Measurements from ENCODE around the gene HIPK2.
"Not testable (repeated sequence)": the region's sequence is repeated elsewhere in the genome, so short reads cannot be mapped to it uniquely, and the experiment has no call there.

The HIPK2 gene

GRCh38 chr7:139691253-139691781 is 86.5 kb downstream of the HIPK2 start:
- no peak for DNase-seq

DNA sequence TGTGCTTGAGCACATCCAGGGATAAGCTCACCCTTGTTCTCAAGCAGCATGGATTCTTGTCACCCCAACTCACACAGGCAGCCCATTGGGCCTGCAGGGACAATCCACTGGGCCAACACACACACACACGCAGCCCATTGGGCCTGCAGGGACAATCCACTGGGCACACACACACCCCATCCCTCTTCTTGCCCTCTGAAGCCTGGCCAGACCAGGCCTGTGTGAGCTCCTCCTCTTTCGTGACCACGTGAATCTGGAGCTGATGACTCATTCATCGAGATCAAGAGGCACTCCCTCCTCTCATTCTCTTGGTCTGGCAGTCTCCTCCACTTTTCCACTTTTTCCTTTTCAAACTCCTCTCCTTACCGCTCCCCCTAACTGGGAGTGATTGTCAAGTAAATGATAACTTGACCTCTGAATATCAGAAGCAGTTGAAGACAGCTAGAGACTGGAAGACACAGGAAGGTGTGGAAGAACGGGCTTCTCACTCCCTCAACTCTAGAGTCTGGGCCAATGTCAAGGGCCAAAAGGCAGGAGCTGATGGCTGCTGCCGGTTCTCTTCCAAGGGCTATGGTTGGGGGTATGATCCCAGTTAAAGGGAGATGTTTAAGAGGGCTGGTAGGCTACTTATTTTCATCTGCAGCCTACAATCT is 89.7 kb downstream of the HIPK2 start:
- no peak for DNase-seq

- no peak for DNase-seq
Measured at GRCh38 chr7:139687211-139687954, 90.4 kb downstream of the HIPK2 start.

GRCh38 chr7:139683137-139683921 is 94.5 kb downstream of the HIPK2 start:
- no peak for DNase-seq

DNA sequence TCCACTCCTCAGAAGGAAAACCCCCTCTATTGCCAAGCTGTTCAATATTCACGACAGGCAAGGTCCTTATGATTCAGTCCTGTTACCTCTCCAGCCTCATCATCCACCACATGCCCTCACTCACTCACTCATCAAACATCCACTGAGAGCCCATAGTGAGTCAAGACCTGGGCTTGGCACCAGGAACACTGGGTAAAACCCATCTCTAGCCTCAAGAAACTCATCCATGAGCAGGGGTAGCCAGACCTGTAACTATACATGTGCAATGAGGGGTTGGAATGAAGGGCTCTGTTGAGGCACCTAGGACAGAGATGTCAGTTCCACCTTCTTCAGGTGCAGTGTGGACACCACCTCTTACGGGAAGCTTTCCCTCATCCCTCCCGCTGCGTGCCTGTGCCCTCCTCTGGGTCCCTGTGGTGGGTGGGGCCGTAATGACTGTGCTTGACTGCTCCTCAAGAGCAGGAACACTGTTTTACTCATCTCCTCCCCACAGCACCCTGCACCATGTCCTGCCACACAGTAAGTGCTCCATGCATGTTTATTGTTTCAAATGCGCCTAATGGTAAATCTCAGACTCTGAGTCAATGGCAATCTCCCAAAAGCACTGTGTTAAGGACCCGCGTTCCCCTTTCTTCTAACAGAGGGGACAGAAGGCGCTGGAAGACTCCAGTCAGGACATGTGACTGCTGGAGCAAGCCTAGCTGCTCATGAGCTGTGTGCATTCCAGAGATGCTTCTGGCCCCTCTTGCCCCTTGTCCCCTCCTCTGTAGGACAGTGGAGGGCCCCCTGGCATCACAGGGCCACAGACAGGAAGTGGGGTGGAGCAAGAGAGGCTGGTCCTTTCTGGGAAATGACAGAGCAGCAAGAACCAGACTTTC is 95.4 kb downstream of the HIPK2 start:
- DNase-seq, result no peak

GRCh38 chr7:139681812-139682135 is 96.0 kb downstream of the HIPK2 start:
- no peak for DNase-seq

DNA sequence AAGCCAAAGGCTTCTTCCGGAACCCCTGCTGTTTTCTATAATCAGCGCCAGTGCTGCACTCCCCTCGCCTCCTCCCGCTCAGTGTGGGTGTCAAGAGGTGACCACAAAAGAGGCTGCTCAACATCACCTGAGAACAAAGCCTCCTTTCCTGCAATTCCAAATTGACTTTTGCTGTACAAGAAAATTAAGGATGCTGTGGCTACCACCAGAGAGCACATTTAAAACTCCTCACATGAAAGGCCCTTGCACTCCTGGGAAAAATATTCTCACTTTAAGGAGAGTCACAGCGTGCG is 96.4 kb downstream of the HIPK2 start:
- no peak for DNase-seq

- DNase-seq, result peak; percentile 25
Measured at GRCh38 chr7:139680676-139681462, 96.9 kb downstream of the HIPK2 start.

DNA sequence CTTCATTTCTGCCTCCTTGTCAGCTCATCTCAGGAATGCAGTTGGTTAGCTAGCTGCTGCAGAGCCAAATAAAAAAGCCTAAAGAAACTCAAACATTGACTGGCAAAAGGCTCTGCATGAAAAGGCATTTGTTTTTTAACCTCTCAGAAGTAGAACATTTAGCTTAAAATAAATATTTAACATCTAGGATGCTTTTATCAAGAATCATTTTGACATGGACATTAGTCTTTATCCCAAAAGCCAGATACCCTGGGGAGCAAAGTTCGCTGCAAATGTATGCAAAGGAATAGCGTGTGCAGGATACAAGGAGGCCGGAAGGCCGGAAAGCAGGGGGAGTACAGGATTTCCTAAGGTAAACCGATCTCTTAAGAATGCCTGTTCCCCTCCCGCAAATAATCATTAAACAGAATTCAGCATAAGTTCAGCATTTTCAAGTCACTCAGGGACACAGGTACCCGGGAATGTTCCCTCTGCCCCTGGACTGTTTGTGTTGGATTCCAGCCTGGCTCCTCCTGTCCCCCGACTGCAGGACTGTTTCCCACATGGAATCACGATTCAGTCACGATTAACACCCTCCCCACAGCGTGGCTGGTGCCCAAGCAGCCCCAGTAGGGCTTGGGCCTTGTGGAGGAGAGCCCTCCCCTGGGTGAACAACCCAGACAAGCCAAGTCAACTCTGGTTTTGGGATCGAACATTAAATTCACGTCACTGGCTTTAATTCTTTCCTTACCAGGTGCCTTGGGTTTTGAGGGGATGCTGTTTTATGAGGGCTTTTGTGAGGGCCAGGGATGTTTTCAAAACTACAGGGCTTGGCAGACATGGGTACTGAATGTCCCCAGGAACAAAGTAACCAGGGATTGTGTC is 97.8 kb downstream of the HIPK2 start:
- DNase-seq, result no peak

DNA sequence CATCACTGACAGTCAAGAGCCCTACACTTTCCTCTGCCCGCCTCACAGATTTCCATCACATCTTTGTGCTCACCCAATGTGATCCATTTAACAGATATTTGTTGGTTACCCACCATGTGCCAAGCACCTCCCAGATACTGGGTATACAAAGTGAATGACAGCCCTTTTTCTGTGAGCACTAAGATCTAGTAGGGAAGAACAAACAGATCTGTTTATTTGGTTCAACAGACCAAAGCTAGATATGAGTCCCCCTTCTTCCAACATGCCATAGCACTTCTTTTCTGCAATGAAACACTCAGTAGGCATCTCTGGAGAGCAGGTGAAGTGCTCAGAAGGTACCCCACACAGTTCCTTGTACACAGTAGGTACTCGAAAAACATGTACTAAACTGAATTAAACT is 101.4 kb downstream of the HIPK2 start:
- no peak for DNase-seq

DNA sequence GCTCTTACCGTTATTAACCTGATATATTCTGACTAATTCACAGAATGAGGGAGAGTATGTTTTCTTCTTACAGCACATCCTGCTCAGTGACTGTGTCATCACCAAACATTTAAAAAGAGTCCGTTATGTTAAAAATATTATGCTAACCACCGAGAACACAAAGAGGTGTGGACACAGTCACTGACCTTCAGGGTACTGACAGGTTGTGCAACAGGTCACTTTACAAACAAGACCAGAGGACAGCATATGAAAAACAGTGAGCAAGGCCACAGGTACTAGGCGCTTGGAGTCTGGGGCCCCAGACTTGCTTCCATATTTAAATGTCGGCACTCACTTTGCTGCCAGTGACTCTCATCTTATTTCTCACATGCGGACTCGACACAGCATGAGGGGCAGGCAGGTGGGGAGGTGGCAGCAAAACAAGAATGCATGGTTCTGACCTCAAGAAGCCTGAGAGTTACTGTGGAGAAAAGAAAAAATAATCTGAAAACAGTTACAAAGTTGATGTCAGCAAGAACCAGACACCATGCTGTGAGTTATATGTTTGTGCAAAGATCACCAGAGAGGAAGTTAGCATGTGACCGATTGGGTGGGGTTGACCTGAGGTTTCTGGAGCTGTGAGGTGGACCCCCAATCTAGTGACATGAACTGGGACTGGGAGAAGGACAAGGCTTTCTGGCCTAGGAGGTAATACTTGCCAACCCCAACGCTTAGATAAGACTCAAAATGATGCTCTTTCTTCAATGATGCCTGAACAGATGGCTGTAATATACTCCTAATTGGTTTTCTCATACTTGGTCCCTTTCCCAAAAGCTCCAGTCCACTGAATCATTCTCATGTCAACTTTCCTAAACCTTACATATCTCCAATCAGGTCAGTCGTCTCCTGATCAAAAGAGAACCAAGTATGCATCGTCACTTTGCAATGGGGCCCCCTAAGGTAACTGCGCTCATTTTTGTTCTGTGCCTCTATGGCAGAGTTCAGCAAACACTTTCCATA is 102.4 kb downstream of the HIPK2 start:
- DNase-seq, result no peak

- DNase-seq, result no peak
Measured at GRCh38 chr7:139674752-139675126, 103.1 kb downstream of the HIPK2 start.

GRCh38 chr7:139674341-139674740 is 103.5 kb downstream of the HIPK2 start:
- no peak for DNase-seq

DNA sequence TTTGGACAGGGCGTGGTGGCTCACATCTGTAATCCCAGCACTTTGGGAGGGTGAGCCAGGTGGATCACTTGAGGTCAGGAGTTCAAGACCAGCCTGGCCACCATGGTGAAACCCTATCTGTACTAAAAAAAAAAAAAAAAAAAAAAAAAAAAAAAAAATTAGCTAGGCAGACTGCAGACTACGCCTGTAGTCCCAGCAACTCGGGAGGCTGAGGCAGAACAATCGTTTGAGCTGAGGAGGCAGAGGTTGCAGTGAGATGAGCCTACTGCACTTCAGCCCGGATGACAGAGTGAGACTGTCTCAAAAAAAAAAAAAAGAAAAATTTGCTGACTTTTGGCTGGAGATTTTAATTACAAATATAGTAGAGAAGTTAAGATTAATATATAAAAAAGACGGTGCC is 104.0 kb downstream of the HIPK2 start:
- DNase-seq, result no peak

- no peak for DNase-seq
Measured at GRCh38 chr7:139673230-139673629, 104.6 kb downstream of the HIPK2 start.

DNA sequence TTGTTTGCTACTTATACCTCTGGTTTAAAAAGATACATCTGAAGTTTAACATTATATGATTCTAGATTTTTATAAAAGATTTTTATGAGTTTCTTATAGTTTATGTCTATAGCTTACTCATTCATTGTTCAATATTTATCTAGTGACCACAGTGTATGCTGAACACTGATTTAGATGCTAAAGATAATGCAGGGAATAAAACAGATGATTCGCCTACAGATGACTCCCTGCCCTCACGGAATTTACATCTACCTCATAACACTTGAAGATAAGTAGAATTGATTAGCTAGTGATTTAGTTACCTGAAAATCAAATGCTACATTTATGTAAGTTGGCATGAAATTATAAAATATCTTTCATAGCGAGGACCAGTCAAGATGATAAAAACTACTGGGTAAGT is 105.8 kb downstream of the HIPK2 start:
- DNase-seq, result no peak

DNA sequence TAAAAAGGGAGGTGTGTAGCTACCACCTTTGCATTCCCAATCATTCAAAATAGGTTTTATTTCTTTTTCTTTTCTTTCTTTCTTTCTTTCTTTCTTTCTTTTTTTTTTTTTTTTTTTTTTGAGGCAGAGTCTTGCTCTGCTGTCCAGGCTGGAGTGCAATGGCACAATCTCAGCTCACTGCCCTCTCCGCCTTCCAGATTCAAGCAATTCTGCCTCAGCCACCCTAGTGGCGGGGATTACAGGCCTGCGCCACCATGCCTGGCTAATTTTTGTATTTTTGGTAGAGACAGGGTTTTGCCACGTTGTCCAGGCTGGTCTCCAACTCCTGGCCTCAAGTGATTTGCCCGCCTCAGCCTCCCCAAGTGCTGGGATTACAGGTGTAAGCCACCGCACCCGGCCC is 107.1 kb downstream of the HIPK2 start:
- DNase-seq, result not testable (repeated sequence)

GRCh38 chr7:139669106-139670061 is 108.4 kb downstream of the HIPK2 start:
- no peak for DNase-seq

- no peak for DNase-seq
Measured at GRCh38 chr7:139667377-139667776, 110.4 kb downstream of the HIPK2 start.
